DMS79 treated with DMSO at 0.1 percent for 48 hours (cell line): ENCODE data around the gene ADAM17.

Experiments
- DNase-seq: peaks from one replicate; lab custom pipeline; 2025; lab: John Stamatoyannopoulos, UW

The ADAM17 gene

DNA sequence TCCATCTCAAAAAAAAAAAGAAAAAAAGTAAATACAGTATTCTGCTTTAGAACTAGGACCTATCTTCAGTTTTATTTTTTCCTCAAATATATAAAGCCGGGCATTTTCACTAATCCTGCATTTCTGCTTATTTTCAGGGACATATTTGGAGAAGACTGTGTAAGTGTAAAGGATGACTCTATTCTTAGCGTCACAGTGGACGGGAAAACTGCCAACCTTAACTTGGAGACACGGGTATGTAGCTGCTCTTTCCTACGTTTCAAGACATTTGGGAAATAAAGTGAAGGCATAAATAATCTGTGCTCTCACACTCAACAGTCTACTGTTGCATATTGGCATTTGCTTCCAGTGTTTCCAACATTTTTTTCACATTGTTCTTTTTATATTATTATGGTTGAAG, 84.4 kb downstream of the ADAM17 start:
- no peak for DNase-seq

DNA sequence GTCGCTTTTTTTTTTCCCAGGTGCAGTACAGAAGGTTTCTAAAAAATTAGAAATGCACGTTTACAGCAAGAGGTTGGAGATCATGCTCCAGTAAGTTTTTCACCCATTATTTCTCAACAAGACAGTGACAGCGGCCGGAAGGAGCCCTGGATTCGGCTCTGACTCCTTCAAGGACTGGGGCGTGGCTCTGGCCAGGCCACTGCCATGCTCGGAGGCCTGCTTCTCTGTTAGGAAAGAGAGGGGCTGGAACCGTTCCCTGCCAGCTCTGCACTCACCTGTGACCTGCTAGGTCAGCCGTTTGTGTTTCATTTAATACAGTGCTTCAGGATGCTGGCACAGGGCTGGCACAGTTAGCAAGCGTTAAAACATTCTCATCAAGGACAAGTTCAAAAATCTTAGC, 87.9 kb downstream of the ADAM17 start:
- peak; percentile 94 for DNase-seq

DNA sequence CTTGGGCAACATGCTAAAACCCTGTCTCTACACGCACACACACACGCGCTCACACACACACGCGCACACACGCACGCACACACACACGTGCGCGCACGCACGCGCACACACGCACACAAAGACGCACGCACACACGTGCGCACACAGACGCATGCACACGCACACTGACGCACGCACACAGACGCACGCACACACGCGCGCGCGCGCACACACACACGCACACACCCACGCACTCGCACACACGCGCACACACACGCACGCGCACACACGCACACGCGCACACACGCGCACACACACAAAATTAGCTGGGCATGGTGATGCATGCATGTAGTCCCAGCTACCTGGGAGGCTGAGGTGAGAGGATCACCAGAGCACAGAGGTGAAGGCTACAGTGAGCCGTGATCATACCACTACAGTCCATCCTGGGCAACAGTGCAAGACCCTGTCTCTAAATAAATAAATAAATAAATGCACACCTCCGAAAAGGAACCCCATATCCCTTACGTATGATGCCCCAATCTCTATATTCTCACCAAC, 89.4 kb downstream of the ADAM17 start:
- no peak for DNase-seq

DNA sequence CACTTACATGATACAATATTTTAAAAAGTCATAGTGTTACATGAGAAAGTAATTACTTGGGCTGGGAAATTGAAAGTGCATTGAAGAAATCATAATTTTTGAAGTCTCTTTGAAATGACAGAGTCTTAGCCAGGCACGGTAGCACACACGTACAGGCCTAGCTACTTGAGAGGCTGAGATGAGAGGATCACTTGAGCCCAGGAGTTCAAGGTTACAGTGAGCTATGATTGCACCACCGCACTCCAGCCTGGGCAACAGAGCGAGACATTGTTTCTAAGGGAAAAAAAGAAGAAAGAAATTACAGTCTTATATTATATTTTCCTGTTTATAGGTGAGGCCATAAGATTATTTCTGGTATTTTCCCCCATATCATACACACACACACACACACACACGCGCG, 90.5 kb downstream of the ADAM17 start:
- DNase-seq = peak; percentile 32

DNA sequence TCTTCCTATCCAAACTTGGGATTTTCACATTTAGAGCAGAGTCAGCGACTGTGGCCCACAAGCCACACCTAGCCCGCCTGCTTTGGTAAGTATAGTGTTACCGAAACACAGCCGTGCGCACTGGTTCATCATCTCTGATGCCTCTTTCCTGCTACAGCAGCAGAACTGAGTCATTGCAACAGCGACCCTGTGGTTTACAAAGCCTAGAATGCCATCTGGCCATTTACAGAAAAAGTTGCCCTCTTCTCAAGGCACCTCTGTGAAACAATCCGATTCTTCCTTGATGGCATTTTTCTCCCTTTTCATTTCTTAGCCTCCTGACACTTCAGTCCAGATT, 92.0 kb downstream of the ADAM17 start:
- peak; percentile 19 for DNase-seq

DNA sequence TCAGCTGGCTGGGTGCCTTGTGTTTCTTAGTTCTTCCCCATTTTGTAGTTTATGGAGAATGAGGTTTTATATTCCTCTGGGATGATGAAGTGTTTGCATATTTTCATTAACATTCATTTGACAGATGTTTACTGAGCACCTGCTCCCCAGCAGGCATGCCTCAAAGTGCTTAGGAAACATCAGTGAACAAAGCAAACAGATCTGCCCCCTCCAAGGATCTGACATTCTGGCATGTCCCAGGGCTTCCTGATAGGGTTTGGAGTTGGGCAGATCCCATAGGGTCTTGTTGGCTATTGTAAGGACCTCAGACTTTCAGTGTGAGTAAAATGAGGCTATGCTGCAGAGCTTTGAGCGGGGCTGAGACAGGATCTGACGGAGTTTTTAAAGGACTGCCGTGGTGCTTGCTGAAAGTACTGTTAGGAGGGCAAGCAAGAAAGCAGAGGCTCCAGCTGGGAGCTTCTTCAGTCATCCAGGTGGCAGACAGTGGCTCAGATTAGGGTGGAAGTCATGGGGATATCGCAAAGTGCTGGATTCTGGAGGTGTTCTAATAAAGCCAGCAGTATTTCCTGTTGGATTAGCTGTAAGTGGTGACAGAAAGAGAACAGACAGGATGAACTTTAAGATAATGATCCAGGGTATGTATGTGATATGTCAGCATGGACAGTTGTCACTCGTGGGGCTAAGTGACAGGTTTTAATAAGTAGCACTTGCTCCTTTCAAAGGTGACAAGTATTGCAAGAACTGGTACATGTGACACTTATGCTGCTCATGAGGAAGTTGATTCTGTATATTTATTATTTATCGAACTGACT, 92.5 kb downstream of the ADAM17 start:
- peak; percentile 75 for DNase-seq

DNA sequence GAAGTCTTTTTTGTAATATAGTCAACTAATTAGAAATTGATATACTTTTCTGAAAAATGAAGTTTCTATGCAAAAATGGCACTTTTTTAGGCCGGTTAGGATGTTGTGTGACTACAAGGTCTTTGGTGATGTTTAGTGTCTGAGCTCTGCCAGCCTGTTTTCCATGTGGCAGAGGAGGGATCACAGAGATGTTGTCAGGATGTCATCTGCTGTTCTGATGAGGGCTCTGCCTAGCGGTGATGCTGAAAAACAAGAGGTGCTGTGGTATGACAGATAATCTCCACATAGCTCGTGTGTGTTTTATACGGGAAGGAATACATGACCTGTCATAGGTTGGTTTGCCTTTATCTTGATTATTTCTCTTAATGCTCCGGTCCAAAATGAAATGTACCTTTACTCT, 93.3 kb downstream of the ADAM17 start:
- peak; percentile 47 for DNase-seq

DNA sequence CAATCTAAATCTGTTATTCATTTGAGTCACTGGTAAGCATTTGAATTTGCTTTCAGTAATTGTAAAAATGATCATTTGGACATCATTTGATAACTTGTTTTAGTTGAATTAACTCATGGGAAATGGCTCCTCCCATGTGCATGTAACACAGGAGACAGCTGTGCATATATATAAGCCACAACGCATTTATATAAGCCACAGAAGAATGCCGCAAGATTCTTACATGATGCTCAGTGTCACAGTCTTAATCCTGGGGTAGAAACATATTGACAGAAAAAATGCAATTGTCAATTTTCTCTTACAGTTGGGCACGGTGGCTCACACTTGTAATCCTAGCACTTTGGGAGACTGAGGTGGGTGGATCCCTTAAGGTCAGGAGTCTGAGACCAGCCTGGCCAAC, 94.6 kb downstream of the ADAM17 start:
- no peak for DNase-seq

DNA sequence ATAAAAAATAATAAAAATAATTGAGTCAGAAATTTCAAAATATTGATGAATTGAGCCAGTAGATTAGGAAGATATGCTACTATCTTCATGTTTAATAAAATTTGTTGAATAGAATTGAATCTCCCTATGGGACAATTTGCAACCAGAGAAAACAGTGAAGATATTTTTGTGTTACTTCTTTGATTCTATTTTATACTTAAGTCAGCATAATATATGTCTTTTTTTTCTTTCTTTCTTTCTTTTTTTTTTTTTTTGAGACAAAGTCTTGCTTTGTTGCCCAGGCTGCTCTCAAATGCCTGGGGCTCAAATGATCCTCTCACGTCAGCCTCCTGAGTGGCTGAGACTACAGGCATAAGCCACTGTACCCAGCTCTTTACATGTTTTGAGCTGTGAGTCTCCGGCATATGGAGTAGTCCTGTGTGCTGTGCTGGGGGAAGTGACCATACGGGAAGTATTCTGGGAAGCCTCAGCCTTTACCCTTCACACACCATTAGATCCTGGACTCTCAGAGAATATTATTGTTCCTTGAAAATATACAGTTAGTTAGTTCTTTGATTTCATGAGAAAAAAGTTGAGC, 95.1 kb downstream of the ADAM17 start:
- no peak for DNase-seq

DNA sequence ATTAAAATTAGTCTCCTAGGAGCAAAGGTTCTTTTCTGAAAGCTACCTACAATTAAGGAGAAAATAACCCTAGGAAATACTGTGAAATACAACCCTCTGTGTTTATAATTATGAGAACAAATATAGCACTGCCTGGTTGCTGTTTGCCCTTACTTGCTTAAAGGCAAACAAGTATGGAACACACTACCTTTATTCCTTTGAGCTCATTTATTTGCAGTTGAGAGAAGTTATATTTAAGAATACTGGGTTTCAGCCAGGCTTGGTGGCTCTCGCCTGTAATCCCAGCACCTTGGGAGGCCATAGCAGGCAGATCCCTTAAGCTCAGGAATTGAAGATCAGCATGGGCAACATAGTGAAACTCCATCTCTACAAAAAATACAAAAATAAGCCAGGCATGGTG, 104.4 kb downstream of the ADAM17 start:
- DNase-seq = no peak

DNA sequence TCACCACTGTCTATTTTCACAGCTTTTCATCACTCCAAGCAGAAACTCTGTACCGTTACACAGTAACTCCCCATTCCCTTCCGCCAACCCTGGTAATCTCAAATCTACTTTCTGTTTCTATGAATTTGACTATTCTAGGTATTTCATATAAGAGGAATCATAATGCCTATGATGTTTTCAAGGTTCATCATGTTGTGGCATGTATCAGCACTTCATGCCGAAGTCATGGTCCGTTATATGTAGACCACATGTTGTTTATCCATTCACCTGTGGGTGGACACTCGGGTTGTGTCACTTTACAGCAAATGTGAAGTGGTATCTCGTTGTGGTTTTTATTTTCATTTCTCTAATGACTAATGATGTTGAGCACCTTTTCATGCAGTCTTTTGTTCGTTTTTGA, 110.5 kb downstream of the ADAM17 start:
- DNase-seq = no peak

DNA sequence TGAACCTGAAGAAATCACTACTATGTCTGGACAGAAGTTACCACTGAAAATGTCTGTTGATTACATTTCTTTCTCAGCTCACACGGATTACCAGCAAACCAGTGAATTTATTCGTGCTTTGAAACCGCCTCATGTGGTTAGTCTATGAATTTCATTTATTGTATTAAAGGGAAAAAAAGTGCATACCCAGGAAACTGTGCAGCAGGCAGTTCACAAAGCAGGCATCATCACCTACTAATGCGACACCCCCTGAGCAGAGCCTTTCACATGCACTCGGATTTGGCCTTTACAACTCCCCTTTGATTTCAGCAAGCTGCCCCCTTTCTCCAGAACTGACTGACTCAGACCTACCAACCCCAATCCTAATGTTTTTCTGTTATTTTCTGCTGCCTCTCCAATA, 112.1 kb downstream of the ADAM17 start:
- peak; percentile 81 for DNase-seq

DNA sequence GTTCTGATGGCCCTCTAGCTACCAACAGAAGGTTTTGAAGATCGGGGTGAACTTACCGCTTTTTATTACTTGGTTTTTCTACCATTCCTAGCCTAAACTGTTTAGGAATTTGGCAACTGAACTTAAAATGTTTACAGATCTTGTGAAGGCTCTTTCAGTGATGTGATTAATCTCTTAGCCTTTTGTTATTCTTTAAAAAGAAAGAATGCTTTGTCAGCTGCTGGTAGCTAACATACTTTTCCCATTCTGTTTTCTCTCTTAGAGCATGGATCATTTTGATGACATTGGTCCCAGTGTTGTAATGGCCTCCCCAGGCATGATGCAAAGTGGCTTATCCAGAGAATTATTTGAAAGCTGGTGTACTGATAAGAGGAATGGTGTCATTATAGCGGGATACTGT, 114.1 kb downstream of the ADAM17 start:
- no peak for DNase-seq

DNA sequence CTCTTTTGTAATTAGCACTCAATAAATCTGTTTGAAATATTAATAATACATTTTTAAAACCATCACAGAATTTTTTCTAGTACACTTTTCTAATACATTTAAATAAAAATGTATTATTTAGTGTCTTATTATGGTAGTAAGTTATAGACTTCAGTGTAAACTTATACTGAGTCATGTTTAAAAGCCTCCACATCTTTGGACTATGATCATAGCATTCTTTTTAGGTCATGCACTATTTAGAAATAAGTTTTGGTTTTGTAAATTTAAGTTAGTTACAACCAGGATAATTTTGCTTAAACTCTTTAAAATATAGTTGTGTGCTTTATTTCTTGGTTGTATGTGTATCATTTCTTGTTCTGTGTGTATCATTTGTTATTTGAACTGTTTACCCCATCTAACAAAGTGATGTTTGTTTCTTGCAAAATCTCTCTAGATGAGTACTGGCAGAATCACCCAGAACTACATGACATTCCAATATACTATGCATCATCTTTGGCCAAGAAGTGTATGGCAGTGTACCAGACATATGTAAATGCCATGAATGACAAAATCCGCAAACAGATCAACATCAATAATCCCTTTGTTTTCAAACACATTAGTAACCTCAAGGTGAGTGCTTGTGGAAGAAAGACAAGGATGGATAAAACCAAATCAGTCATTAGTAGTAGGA, 115.4 kb downstream of the ADAM17 start:
- DNase-seq = no peak

DNA sequence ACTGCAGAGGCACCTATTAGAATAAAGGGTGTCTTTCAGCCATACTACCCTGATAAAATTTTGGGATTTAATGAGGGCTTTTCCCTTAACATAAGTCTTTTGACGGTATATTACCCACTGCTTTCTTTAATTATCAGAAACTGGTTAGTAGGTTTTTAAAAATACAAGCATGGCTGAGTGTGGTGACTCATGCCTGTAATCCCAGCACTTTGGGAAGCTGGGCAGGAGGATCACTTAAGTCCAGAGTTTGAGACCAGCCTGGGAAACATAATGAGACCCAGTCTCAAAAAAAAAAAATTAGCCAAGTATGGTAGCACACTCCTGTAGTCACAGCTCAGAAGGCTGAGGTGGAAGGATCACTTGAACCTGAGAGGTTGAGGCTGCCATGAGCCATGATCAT, 116.1 kb downstream of the ADAM17 start:
- no peak for DNase-seq
